Neural crest cell (in vitro differentiated cells): Measurements from ENCODE around the gene PCOLCE2. TPM values are rescaled to one million over a fixed set of nuclear protein-coding genes. Genes with fewer than 3 reads are reported as not detected.

ENCODE experiments used
- DNase-seq: peaks from one replicate; pipeline ENCODE4 v3.0.0; 2021; ENCODE audit warnings: low read depth, mixed read lengths, low spot score
- H3K27ac Mint-ChIP-seq: one replicate; pipeline ENCODE4 v1.8.0; 2021; ENCODE audit warnings: mild to moderate bottlenecking, mixed read lengths; ENCODE audit not compliant: unreplicated experiment
- H3K27me3 Mint-ChIP-seq: 2 replicates; pipeline ENCODE4 v1.8.0; 2021; ENCODE audit warnings: low read depth, mild to moderate bottlenecking, mixed read lengths
- H3K36me3 Mint-ChIP-seq: 2 replicates; pipeline ENCODE4 v1.8.0; 2021; ENCODE audit warnings: low read depth, mild to moderate bottlenecking, mixed read lengths
- H3K4me1 Mint-ChIP-seq: 2 replicates; pipeline ENCODE4 v1.8.0; 2021; ENCODE audit warnings: mixed read lengths
- H3K4me3 Mint-ChIP-seq: one replicate; pipeline ENCODE4 v1.8.0; 2021; ENCODE audit warnings: mild to moderate bottlenecking, mixed read lengths
- H3K9me3 Mint-ChIP-seq: 2 replicates; pipeline ENCODE4 v1.8.0; 2021; ENCODE audit warnings: mixed read lengths
- total RNA-seq: library from RNA; stranded (reverse); gene quantifications from 2 replicates; pipeline ENCODE4 v1.2.1, GENCODE V29; 2021
- TF ChIP-seq, protein P1 (sequence below): fragments of 200-600 bp; sonication (generic); conservative IDR thresholded peaks from 2 replicates; pipeline ENCODE4 v1.5.0; 2021; ENCODE audit warnings: antibody characterized with exemption, mild to moderate bottlenecking

The PCOLCE2 gene
- total RNA-seq, 1 donor from 2014 or later = 4.9 TPM

- H3K4me1 Mint-ChIP-seq = peaks cover 3% of the 10 kb centered on the region
- H3K27me3 Mint-ChIP-seq = no peaks in the 10 kb centered on the region
- DNase-seq = no peak
- H3K9me3 Mint-ChIP-seq = no peaks in the 10 kb centered on the region
- H3K4me3 Mint-ChIP-seq = no peak overlapping the region
- no peaks in the 10 kb centered on the region for H3K36me3 Mint-ChIP-seq
- TF ChIP-seq, protein P1, sequence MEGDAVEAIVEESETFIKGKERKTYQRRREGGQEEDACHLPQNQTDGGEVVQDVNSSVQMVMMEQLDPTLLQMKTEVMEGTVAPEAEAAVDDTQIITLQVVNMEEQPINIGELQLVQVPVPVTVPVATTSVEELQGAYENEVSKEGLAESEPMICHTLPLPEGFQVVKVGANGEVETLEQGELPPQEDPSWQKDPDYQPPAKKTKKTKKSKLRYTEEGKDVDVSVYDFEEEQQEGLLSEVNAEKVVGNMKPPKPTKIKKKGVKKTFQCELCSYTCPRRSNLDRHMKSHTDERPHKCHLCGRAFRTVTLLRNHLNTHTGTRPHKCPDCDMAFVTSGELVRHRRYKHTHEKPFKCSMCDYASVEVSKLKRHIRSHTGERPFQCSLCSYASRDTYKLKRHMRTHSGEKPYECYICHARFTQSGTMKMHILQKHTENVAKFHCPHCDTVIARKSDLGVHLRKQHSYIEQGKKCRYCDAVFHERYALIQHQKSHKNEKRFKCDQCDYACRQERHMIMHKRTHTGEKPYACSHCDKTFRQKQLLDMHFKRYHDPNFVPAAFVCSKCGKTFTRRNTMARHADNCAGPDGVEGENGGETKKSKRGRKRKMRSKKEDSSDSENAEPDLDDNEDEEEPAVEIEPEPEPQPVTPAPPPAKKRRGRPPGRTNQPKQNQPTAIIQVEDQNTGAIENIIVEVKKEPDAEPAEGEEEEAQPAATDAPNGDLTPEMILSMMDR = no peak
- no peak overlapping the region for H3K27ac Mint-ChIP-seq
Observed at GRCh38 chr3:142818651-142819050, 70.2 kb downstream of the PCOLCE2 start.

DNA sequence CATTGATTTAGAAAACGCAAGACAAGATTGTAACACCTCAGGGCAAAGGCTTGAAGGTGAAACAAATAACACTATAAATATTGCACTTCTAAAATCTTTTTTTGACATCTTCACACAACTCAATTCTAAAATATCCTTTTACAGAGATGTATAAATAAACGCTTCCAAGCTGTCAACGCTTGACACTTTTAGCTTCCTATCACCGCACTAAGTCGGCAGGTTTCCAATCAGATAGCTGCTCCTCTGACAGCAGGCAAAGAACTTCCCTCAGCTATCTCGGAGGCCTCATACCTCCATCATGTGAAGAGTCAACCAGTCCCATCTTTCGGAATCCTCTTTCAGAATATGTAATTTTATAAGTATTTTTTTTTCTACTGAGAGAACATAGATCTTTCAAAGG is 71.0 kb downstream of the PCOLCE2 start:
- TF ChIP-seq, protein P1 = no peak
- no peaks in the 10 kb centered on the region for H3K4me1 Mint-ChIP-seq
- no peak overlapping the region for H3K27ac Mint-ChIP-seq

DNA sequence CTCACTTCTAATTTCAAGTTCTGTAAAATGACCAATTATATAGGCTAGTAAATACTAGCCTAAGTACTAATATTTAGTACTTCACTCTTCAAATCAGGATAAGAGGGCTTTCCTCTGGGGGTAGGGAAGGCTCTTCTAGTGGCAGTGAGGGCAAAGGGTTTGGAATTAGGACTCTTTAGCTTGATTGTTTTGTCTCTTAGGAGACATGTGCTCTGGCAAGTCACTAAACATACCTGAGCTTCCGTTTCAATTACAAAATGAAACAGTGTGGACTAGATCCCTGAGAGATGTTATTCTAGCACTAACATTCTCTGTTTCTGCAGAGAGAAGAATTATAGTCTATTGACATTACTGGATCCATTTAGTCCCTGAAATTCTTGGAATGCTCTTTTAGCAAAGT is 71.5 kb downstream of the PCOLCE2 start:
- Mint-ChIP-seq H3K4me3 (no peak overlapping the region), H3K27me3 (no peaks in the 10 kb centered on the region), H3K4me1 (no peaks in the 10 kb centered on the region), H3K27ac (no peak overlapping the region), H3K36me3 (no peaks in the 10 kb centered on the region), H3K9me3 (no peaks in the 10 kb centered on the region)
- DNase-seq = no peak
- TF ChIP-seq, protein P1 = no peak

More for the DNA sequence above, 71.0 kb downstream of the PCOLCE2 start:
- H3K9me3 Mint-ChIP-seq = no peaks in the 10 kb centered on the region
- H3K36me3 Mint-ChIP-seq = no peaks in the 10 kb centered on the region
- no peak for DNase-seq
- H3K27me3 Mint-ChIP-seq = no peaks in the 10 kb centered on the region
- H3K4me3 Mint-ChIP-seq = no peak overlapping the region

DNA sequence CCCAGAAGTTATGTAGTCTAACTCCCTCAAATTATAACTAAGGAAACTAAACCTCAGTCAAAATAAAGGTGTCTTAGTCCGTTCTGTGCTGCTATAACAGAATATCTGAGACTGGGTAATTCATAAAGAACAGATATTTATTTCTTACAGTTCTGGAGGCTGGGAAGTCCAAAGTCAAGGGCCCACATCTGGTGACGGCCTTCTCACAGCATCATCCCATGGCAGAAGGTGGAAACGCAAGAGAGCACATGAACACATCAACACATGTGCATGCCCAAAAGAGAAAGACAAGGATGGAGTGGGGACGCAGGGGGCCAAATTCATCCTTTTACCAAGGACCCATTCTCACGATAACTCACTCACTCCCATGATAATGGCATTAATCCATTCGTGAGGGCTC is 73.1 kb downstream of the PCOLCE2 start:
- peaks cover 3% of the 10 kb centered on the region for H3K36me3 Mint-ChIP-seq
- TF ChIP-seq, protein P1 = no peak
- no peak for DNase-seq
- H3K4me1 Mint-ChIP-seq = no peaks in the 10 kb centered on the region
- no peak overlapping the region for H3K4me3 Mint-ChIP-seq
- no peaks in the 10 kb centered on the region for H3K27me3 Mint-ChIP-seq
- H3K27ac Mint-ChIP-seq = no peak overlapping the region
- no peaks in the 10 kb centered on the region for H3K9me3 Mint-ChIP-seq

GRCh38 chr3:142809259-142809658 is 79.6 kb downstream of the PCOLCE2 start:
- peaks cover 7% of the 10 kb centered on the region for H3K36me3 Mint-ChIP-seq
- no peak overlapping the region for H3K27ac Mint-ChIP-seq
- TF ChIP-seq, protein P1 = no peak
- DNase-seq = no peak
- no peaks in the 10 kb centered on the region for H3K27me3 Mint-ChIP-seq
- H3K4me1 Mint-ChIP-seq = peaks cover 9% of the 10 kb centered on the region
- no peaks in the 10 kb centered on the region for H3K9me3 Mint-ChIP-seq
- no peak overlapping the region for H3K4me3 Mint-ChIP-seq
